HepG2 (cell line): Measurements from ENCODE around the gene ZMYM4. TPM values are rescaled to one million over a fixed set of nuclear protein-coding genes. Genes with fewer than 3 reads are reported as not detected.
A peak's percentile ranks its signal among the peaks of the same experiment; 100 is the strongest.

Experiments
- ATAC-seq: fragments of 200-7000 bp; cut with Tn5 transposase; 3 replicates; pipeline ENCODE4 v1.9.1; 2020; ENCODE audit warnings: mild to moderate bottlenecking, moderate library complexity
- BruUV-seq: library from RNA; stranded (reverse); fragments of 400-500 nt; replicated peaks from 2 replicates; lab custom pipeline; 2021; lab: Mats Ljungman, UMichigan
- CTCF ChIA-PET: fragments of 300-600 bp; formaldehyde crosslinking; extraction: SDS; loops from one replicate; lab custom pipeline; 2021; ENCODE audit warnings: low total read pairs, inconsistent platforms, low intra/inter-chr PET ratio; lab: Yijun Ruan, JAX
- POLR2A ChIA-PET: fragments of 350-600 bp; sonication (Branson Sonifier 250); formaldehyde crosslinking; loops from one replicate; lab custom pipeline; 2020; ENCODE audit warnings: antibody characterized with exemption, inconsistent platforms; lab: Yijun Ruan, JAX
- DNase-seq: peaks from one replicate; pipeline ENCODE4 v3.0.0-alpha.2; 2015; ENCODE audit warnings: low spot score
- FAIRE-seq: peaks from 3 replicates; lab custom pipeline; 2011; peaks lifted over from hg19 to GRCh38; lab: Jason Lieb, UNC
- H2AFZ ChIP-seq: one replicate; pipeline ENCODE4 v1.6.1; 2011; ENCODE audit warnings: low read length, inconsistent platforms
- H3K27ac ChIP-seq: fragments of 300-600 bp; 3 replicates; pipeline ENCODE4 v1.8.0; 2011; ENCODE audit warnings: mixed run types, mild to moderate bottlenecking, mixed read lengths, low read length, inconsistent platforms; ENCODE audit not compliant: insufficient read depth; ENCODE audit errors: extremely low read length
- H3K27me3 ChIP-seq, 2 experiments: fragments of 200-600 bp in 1 of 2; 2 replicates in 1 of 2; 3 replicates in 1 of 2; pipeline versions ENCODE4 v1.6.0 to v1.8.0; 2011; ENCODE audit warnings: low read length in 2 of 2, mild to moderate bottlenecking in 2 of 2, moderate library complexity in 2 of 2, inconsistent platforms in 1 of 2; ENCODE audit not compliant: insufficient read depth in 2 of 2, control insufficient read depth in 1 of 2
- H3K36me3 ChIP-seq, 2 experiments: fragments of 200-600 bp in 1 of 2; replicated peaks in 1 of 2; 2 replicates in 1 of 2; 3 replicates in 1 of 2; pipeline versions ENCODE4 v1.5.1 to v1.8.0; 2011; ENCODE audit warnings: low read length in 2 of 2, inconsistent platforms in 1 of 2; ENCODE audit not compliant: insufficient read depth in 2 of 2, control insufficient read depth in 1 of 2
- H3K4me1 ChIP-seq: 2 replicates; pipeline ENCODE4 v1.5.1; 2012; ENCODE audit warnings: low read length, inconsistent platforms; ENCODE audit not compliant: insufficient read depth
- H3K4me2 ChIP-seq: 2 replicates; pipeline ENCODE4 v1.6.0; 2011; ENCODE audit warnings: low read depth, low read length, inconsistent platforms
- H3K4me3 ChIP-seq, 3 experiments: fragments of 200-600 bp in 1 of 3; sonication (generic), shearing (Covaris generic) in 1 of 3; replicated peaks in 1 of 3; 2 replicates each; pipeline ENCODE4 v1.5.1; 2011 to 2016; ENCODE audit warnings: low read length in 3 of 3, inconsistent platforms in 2 of 3, low read depth in 2 of 3, mild to moderate bottlenecking in 2 of 3, control low read depth in 1 of 3, mixed read lengths in 1 of 3; ENCODE audit not compliant: insufficient read depth in 1 of 3
- H3K79me2 ChIP-seq: one replicate; pipeline ENCODE4 v1.6.1; 2011; ENCODE audit warnings: low read length, inconsistent platforms; ENCODE audit not compliant: insufficient read depth
- H3K9ac ChIP-seq: 2 replicates; pipeline ENCODE4 v1.6.0; 2011; ENCODE audit warnings: mild to moderate bottlenecking, low read depth, low read length, inconsistent platforms; ENCODE audit not compliant: insufficient read depth
- H3K9me3 ChIP-seq: 2 replicates; pipeline ENCODE4 v1.5.1; 2012; ENCODE audit warnings: mild to moderate bottlenecking, low read length
- H4K20me1 ChIP-seq: 2 replicates; pipeline ENCODE4 v1.6.0; 2011; ENCODE audit warnings: inconsistent platforms, mild to moderate bottlenecking, low read length, moderate library complexity; ENCODE audit not compliant: insufficient read depth
- ARID4A ChIP-seq: sonication (generic); formaldehyde crosslinking; IDR thresholded peaks from 2 replicates; pipeline ENCODE4 v1.5.0; 2020; ENCODE audit warnings: mild to moderate bottlenecking, missing genetic modification reagents, borderline replicate concordance
- THRA ChIP-seq: sonication (generic); formaldehyde crosslinking; IDR thresholded peaks from 2 replicates; pipeline ENCODE4 v1.4.0; 2020; ENCODE audit warnings: missing genetic modification reagents, borderline replicate concordance
- TIGD3 ChIP-seq: sonication (generic); formaldehyde crosslinking; IDR thresholded peaks from 2 replicates; pipeline ENCODE4 v1.5.1; 2020; ENCODE audit warnings: mild to moderate bottlenecking, missing genetic modification reagents, borderline replicate concordance
- ZBTB38 ChIP-seq: sonication (generic); formaldehyde crosslinking; IDR thresholded peaks from 2 replicates; pipeline ENCODE4 v1.5.1; 2020; ENCODE audit warnings: mild to moderate bottlenecking, missing genetic modification reagents
- ZNF256 ChIP-seq: sonication (generic); formaldehyde crosslinking; conservative IDR thresholded peaks from 2 replicates; pipeline ENCODE4 v1.4.0; 2020; ENCODE audit warnings: missing genetic modification reagents
- WGBS: methylation state at CpG from one replicate; pipeline ENCODE4 v1.1.6; 2017; ENCODE audit warnings: low lambda C conversion rate; 5-methylcytosine and 5-hydroxymethylcytosine counted together
- in situ Hi-C: cut with HindIII; loops from 2 replicates; pipeline ENCODE4 v1.10.0; 2017; ENCODE audit warnings: low pct_unique_long_range_greater_than_20kb; ENCODE audit not compliant: extremely low pct_ligation_motif_present
- intact Hi-C: fragments of 100-400 bp; cut with micrococcal nuclease; formaldehyde crosslinking; loops from one replicate; pipeline ENCODE4 v1.10.0; 2022; ENCODE audit not compliant: unreplicated experiment
- polyA plus RNA-seq, 8 experiments: library from polyadenylated mRNA; depleted of rRNA in 3 of 8; stranded (reverse) in 7 of 8; unstranded in 1 of 8; fragments of >200 nt; fragmentation: Illumina TruSeq in 4 of 8; extraction: Trizol in 4 of 8; gene quantifications; 2 replicates each; pipeline versions ENCODE4 v1.2.1 to v1.2.3, GENCODE V29; 2011 to 2016; ENCODE audit warnings: low read depth in 4 of 8, missing spikeins in 1 of 8, mixed read lengths in 1 of 8; ENCODE audit not compliant: insufficient read depth in 1 of 8
- total RNA-seq, 5 experiments: library from RNA; depleted of rRNA; stranded (reverse); fragments of >200 nt; fragmentation: Illumina TruSeq; extraction: Trizol; gene quantifications; 2 replicates each; pipeline ENCODE4 v1.2.3, GENCODE V29; 2016; ENCODE audit warnings: low read depth in 1 of 5
- TF ChIP-seq, protein P1 (sequence below): sonication (generic); formaldehyde crosslinking; IDR thresholded peaks from 2 replicates; pipeline ENCODE4 v1.4.0; 2020; ENCODE audit warnings: missing genetic modification reagents

Gene ZMYM4
- total and polyA plus RNA-seq, 2 of the 13 experiments (the other 11 are each of a cell fraction or from before 2014, with no cell fraction given) = 13.9 to 37.6 TPM

- peaks cover 2 to 6% of the 10 kb centered on the region in 2 experiments; a peak in 3 of 5 replicates for H3K36me3 ChIP-seq
- WGBS = 94% methylated on average over 1 of the region's 1 CpG
- peak; percentile 95 for TF ChIP-seq ZNF256 (CRISPR knock-in tag)
- TF ChIP-seq, protein P1, sequence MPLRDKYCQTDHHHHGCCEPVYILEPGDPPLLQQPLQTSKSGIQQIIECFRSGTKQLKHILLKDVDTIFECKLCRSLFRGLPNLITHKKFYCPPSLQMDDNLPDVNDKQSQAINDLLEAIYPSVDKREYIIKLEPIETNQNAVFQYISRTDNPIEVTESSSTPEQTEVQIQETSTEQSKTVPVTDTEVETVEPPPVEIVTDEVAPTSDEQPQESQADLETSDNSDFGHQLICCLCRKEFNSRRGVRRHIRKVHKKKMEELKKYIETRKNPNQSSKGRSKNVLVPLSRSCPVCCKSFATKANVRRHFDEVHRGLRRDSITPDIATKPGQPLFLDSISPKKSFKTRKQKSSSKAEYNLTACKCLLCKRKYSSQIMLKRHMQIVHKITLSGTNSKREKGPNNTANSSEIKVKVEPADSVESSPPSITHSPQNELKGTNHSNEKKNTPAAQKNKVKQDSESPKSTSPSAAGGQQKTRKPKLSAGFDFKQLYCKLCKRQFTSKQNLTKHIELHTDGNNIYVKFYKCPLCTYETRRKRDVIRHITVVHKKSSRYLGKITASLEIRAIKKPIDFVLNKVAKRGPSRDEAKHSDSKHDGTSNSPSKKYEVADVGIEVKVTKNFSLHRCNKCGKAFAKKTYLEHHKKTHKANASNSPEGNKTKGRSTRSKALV = no peak
- peaks cover 54% of the 10 kb centered on the region for H3K79me2 ChIP-seq
- intact Hi-C loops = no loop called here
- H3K27me3 ChIP-seq = no peaks in the 10 kb centered on the region
- ATAC-seq = no peak
- H3K9me3 ChIP-seq = peaks cover 8% of the 10 kb centered on the region
- FAIRE-seq = no peak
- H3K4me2 ChIP-seq = no peak overlapping the region
- no peak for DNase-seq
- in situ Hi-C loops = no loop called here
- no peak overlapping the region for H3K27ac ChIP-seq
- H3K4me1 ChIP-seq = no peaks in the 10 kb centered on the region
- no peaks in the 10 kb centered on the region for H4K20me1 ChIP-seq
- no TSS peak for BruUV-seq
- H3K9ac ChIP-seq = no peak overlapping the region
- POLR2A ChIA-PET = no interaction called here
- CTCF ChIA-PET = no interaction called here
- H2AFZ ChIP-seq = no peak overlapping the region
- no peak overlapping the region for H3K4me3 ChIP-seq
Measured at GRCh38 chr1:35279555-35279904, 11.0 kb downstream of the ZMYM4 start.

DNA sequence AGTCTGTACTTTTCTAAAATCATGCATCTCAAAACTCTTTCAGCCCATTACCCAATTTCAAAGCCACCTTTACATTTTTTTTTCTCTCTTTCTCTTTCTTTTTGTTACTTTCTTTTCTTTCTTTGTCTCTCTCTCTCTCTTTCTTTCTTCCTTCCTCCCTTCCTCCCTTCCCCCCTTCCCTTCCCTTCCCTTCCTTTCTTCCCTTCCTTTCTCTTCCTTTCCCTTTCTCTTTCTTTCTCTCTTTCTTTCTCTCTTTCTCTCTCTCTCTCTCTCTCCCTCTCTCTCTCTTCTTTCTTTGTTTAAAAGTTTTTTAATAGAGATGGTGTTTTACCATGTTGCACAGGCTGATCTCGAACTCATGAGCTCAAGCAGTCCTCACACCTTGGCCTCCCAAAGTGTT is 11.5 kb downstream of the ZMYM4 start:
- H4K20me1 ChIP-seq = no peaks in the 10 kb centered on the region
- no peak overlapping the region for H3K4me2 ChIP-seq
- H3K9ac ChIP-seq = no peak overlapping the region
- no peak overlapping the region for H3K4me3 ChIP-seq
- DNase-seq (no peak), FAIRE-seq (no peak), ATAC-seq (no peak)
- in situ Hi-C loops (loop anchor here (10.0 kb wide), 2 partner anchors 55 to 85 kb away; partner anchors contain the start of gene SFPQ), intact Hi-C loops (no loop called here)
- no peaks in the 10 kb centered on the region for H3K4me1 ChIP-seq
- H2AFZ ChIP-seq = no peak overlapping the region
- H3K27ac ChIP-seq = no peak overlapping the region
- ChIA-PET CTCF (no interaction called here), POLR2A (no interaction called here)
- H3K79me2 ChIP-seq = peaks cover 49% of the 10 kb centered on the region
- no peaks in the 10 kb centered on the region for H3K27me3 ChIP-seq
- peaks cover 8% of the 10 kb centered on the region for H3K9me3 ChIP-seq
- peaks cover 2 to 9% of the 10 kb centered on the region in 2 experiments; a peak in 3 of 5 replicates for H3K36me3 ChIP-seq
- 95% methylated on average over 1 of the region's 1 CpG for WGBS
- BruUV-seq = no TSS peak
- no peak for TF ChIP-seq ARID4A (CRISPR knock-in tag)
- no peak for TF ChIP-seq THRA (CRISPR knock-in tag)
- TF ChIP-seq ZBTB38 = no peak
- no peak for TF ChIP-seq TIGD3
